HG02981 (cell line): ENCODE measurements around the gene PINK1.
"Not testable (repeated sequence)": the region's sequence is repeated elsewhere in the genome, so short reads cannot be mapped to it uniquely, and the experiment has no call there.

Experiments
- ATAC-seq: cut with Tn5 transposase; IDR thresholded peaks from one replicate; pipeline ENCODE4 v1.9.1; 2021; ENCODE audit warnings: mild to moderate bottlenecking, moderate library complexity; ENCODE audit not compliant: unreplicated experiment

Gene PINK1

GRCh38 chr1:20673626-20674025, 40.4 kb downstream of the PINK1 start:
- ATAC-seq: not testable (repeated sequence)

DNA sequence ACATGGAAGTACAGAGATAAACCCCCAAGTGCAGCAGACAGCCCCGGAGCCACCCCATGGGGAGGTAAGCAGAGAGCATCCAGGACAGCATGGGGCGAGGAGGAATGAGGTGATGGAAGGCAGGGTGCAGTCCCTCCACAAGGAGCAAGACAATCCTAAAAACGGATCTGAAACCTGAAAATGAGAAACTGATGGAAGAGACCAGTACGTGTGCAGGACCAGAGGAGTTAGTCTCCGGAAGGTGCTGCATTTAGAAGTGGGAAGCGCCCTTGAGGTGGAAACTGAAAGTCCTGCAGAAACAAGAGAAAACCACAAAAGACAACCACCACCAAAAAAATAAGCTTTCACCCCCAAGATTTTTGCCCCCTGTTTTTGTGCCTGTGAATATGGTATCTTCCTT, 45.3 kb downstream of the PINK1 start:
- no peak for ATAC-seq

- no peak for ATAC-seq
Observed at GRCh38 chr1:20680269-20680668, 47.0 kb downstream of the PINK1 start.

DNA sequence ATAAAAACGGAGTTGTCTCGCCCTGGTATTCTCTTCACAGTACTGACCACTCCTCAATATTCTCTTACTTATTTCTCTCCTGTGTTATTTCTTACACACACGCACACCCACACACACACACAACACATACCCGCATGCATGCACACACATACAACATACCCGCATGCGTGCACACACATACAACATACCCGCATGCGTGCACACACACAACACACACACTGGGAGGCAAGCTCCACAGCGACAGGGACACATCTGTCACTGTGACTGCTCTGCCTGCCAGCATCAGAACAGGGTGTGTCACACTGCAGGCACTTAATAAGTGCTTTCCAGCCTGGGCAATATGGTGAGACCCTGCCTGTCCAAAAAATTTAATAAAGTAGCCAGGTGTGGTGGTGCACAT, 48.7 kb downstream of the PINK1 start:
- ATAC-seq: no peak

DNA sequence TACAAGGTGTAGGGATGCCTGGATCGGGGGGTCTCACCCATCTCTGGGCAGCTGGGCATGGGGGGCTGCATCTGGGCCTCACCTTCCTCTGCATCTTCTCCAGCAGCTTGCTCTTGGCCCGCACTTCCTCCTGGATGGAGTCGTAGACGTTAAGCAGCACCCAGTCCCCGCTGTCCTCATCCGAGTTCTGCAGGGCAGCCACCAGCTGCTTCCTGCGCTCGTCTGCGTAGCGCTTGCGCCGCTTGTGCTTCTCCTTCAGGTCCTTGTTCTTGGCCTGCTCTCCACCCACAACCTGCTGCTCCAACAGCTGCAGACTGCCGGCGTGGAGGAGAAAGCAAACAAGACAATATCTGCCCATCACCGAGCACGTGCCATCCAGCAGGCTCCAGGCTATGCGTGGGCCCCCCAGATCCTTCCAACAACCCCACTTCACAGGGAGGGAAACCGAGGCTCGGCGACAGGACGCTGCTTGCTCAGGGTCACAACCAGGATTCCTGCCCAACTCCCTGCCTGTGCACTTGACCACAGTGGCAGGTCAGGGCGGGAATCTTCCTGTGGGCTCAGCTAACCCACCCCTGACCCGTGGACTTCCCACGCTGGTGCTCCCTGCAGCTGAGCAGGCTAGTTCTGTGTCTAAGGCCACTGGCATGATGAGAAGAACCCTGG, 49.4 kb downstream of the PINK1 start:
- no peak for ATAC-seq

- no peak for ATAC-seq
Observed at GRCh38 chr1:20683614-20684013, 50.4 kb downstream of the PINK1 start.

- ATAC-seq: no peak
Observed at GRCh38 chr1:20684050-20684620, 50.9 kb downstream of the PINK1 start.

DNA sequence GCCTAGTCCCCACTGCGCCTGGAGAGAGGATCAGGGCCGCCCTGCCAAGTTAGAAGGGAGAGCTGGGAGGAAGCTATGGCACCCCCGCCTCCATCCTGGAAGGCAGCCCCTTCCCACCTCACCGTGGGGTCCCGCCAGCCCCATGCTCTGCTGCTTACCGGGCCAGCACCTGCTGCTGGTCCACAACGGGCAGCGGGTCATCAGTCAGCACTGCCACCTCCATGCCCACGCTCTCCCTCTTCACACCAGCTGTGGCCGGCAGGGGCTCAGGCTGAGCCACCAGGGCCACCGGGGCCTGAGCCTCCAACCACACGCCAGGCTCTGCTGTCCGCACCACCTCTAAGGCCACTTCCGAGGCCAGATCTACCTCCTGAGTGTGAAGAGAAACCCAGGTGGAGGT, 51.4 kb downstream of the PINK1 start:
- no peak for ATAC-seq

DNA sequence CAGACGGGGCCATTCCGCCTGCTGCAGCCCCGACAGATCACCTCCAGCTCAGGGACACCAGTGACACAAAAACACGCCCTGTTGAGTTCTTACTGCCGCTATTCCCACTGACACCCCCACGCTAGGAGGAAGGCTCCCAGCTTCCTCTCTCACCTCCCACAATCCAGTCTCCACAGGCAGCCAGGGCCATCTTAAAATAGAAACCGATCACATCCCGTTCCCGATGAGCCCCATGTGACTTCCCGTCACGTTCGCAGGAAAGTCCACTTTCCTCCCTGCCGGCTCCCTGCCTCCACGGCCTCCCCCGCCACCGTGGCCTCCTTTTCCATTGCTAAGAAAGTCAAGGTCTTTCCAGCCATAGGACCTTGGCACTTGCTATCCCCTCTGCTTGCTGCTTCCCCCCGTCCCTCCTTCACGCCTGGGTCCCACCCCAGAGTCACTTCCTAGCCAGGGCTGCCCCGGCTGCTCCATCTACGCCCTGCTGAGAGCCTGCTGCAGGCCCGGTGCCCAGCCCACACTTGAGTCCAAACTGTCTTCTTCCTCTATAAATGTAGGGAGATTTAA, 51.9 kb downstream of the PINK1 start:
- ATAC-seq: no peak

GRCh38 chr1:20685741-20686140, 52.5 kb downstream of the PINK1 start:
- no peak for ATAC-seq

GRCh38 chr1:20686883-20687725, 53.8 kb downstream of the PINK1 start:
- no peak for ATAC-seq

- ATAC-seq: no peak
Observed at GRCh38 chr1:20689645-20690056, 56.4 kb downstream of the PINK1 start.

GRCh38 chr1:20691872-20692271, 58.6 kb downstream of the PINK1 start:
- no peak for ATAC-seq

GRCh38 chr1:20693623-20694022, 60.4 kb downstream of the PINK1 start:
- ATAC-seq: no peak

- ATAC-seq: no peak
Observed at GRCh38 chr1:20695515-20695914, 62.3 kb downstream of the PINK1 start.

DNA sequence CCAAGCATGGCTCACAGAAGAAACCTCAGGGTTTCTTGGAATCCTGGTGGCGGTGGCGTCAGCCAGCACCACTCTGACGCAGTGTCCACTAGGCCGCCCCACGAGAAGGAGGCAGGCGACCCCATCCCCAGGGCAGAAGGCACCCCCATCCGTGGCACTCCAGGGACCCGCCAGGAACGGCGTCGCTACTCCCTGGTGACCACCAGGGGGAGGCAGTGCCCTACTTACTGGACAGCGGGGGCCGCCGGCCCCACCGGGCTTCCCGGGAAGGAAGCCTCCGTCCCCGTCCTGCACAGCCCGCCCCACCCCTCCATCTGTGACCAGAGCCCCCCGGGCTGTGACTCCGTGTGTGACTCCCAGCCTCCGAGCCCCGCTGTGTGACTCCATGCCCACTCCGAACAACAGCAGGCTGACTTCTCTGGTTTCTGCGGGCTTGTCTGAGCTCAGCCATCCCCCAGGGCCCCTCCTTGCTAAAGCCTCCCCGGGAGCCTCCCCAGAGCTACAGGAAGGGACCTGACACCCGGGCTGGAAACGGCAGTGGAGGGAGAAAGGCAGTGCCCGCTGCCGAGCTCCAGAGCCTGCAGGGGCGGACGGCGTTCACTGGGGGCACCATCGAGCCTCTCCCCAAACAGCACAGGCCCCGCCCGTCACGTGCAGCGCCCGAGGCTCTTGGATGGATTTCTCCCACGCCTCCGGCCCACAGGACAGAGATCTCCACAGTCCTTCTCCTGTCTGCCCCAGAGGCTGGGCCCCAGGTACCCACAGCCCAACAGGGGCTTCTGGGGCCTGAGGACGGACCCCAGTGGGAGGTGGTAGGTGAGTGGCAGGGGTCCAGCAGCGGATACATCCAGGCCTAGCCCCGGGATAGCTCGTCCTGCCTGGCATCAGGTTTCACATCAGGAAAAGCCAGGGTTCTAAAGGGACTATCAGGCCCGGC, 63.4 kb downstream of the PINK1 start:
- ATAC-seq: peak; percentile 82

- ATAC-seq: no peak
Observed at GRCh38 chr1:20697563-20697962, 64.3 kb downstream of the PINK1 start.

DNA sequence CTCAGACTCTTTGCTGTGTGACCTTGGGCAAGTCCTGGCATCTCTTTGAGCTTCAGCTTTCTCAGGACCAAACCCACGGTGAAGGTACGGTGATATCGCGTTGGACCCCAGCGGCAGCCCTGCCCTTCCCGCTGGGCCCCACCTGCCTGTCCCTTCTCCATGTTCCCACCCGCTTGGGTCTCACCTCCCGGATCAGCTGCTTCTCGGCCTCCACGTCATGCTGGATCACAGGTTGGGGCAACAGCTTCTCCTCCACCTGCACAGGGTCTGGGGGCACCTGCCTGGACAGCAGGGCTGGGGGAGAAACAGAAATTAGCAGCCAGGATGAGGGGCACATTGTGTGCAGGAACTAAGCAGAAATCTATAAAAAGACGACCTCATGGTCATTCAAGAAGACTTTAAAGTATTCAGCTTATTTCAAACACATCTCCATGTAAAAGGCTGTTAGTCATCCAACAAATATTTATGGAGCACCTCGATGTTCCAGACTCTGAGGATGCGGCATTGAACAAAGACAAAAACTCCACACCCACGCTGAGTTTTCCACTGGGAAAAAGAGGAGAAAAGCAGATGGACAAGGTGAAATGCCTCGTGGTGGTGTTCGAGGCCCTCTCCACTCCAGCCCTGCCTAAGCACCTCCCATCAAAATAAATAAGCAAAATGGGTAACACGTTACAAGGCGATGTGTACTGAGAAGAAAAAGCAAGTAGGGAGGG, 65.1 kb downstream of the PINK1 start:
- ATAC-seq: no peak

GRCh38 chr1:20699558-20699957, 66.3 kb downstream of the PINK1 start:
- ATAC-seq: no peak

GRCh38 chr1:20700636-20701215, 67.5 kb downstream of the PINK1 start:
- no peak for ATAC-seq
